ENCODE data around the gene SHLD1. TPM values are rescaled to one million over a fixed set of nuclear protein-coding genes. Genes with fewer than 3 reads are reported as not detected.

The SHLD1 gene
- total RNA-seq, 1 experiment from 2014 or later = 5.9 TPM

DNA sequence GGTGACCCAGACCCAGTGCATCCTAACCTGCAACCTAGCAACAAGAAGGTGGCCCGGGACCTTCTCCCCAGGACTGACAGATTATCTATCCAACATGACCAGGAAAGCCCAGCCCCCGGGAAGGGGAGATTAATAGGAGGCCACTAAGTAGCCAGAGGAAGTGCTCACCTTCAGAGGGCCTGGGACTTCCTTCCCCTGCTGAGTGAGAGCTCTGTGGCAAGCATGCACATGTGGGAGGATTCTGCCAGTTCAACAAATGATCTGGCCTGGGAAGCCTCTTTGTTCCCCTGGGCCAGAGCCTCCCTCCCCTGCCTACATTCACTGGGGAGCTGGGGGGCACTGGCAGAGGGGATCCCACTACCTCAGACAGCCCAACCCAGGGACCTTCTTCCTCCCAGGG, 39.6 kb downstream of the SHLD1 start:
- no peaks in the 10 kb centered on the region for H3K27me3 ChIP-seq (ENCODE audit: insufficient read depth, low read depth)
- no peaks in the 10 kb centered on the region for H4K20me1 ChIP-seq (ENCODE audit: insufficient read depth)
- no peak overlapping the region for H2AFZ ChIP-seq
- no peak overlapping the region for H3K4me3 ChIP-seq
- BruUV-seq (replicated peaks) = no TSS peak
- no peak for DNase-seq
- no peak overlapping the region for H3K4me2 ChIP-seq
- H3K9me2 ChIP-seq (ENCODE audit: insufficient read depth) = no peaks in the 10 kb centered on the region
- H3K27ac ChIP-seq = no peak overlapping the region
- POLR2A ChIA-PET (ENCODE audit: unreplicated experiment) = no interaction called here
- H3K4me1 ChIP-seq (replicated peaks; ENCODE audit: insufficient read depth) = peaks cover 13% of the 10 kb centered on the region
- no peaks in the 10 kb centered on the region for H3K9me3 ChIP-seq (ENCODE audit: insufficient read depth, low read depth)
- no peaks in the 10 kb centered on the region for H3K79me2 ChIP-seq (ENCODE audit: low read depth)
- no peak for TF ChIP-seq EZH2 (IDR thresholded peaks at IDR 0.05; ENCODE audit: low read depth)
- TF ChIP-seq, protein P1, sequence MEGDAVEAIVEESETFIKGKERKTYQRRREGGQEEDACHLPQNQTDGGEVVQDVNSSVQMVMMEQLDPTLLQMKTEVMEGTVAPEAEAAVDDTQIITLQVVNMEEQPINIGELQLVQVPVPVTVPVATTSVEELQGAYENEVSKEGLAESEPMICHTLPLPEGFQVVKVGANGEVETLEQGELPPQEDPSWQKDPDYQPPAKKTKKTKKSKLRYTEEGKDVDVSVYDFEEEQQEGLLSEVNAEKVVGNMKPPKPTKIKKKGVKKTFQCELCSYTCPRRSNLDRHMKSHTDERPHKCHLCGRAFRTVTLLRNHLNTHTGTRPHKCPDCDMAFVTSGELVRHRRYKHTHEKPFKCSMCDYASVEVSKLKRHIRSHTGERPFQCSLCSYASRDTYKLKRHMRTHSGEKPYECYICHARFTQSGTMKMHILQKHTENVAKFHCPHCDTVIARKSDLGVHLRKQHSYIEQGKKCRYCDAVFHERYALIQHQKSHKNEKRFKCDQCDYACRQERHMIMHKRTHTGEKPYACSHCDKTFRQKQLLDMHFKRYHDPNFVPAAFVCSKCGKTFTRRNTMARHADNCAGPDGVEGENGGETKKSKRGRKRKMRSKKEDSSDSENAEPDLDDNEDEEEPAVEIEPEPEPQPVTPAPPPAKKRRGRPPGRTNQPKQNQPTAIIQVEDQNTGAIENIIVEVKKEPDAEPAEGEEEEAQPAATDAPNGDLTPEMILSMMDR (conservative IDR thresholded peaks at IDR 0.05) = no peak
- intact Hi-C loops (cut with micrococcal nuclease; ENCODE audit: unreplicated experiment) = loop anchor here (5.0 to 10.0 kb wide), 3 partner anchors 73 to 183 kb away; partner anchors contain the start of genes MCM8 and TRMT6
- peaks cover 3% of the 10 kb centered on the region; the same call in 1 of the 2 replicates for H3F3A ChIP-seq (ENCODE audit: insufficient read depth, low read depth)
- CTCF ChIA-PET = no interaction called here
- H3K36me3 ChIP-seq (ENCODE audit: low read depth) = no peaks in the 10 kb centered on the region

- H3K27me3 ChIP-seq (ENCODE audit: insufficient read depth, low read depth) = no peaks in the 10 kb centered on the region
- no peak for TF ChIP-seq EZH2 (IDR thresholded peaks at IDR 0.05; ENCODE audit: low read depth)
- TF ChIP-seq, protein P1 (conservative IDR thresholded peaks at IDR 0.05) = no peak
- no peaks in the 10 kb centered on the region for H3K36me3 ChIP-seq (ENCODE audit: low read depth)
- no peaks in the 10 kb centered on the region for H3K9me2 ChIP-seq (ENCODE audit: insufficient read depth)
- H3K4me2 ChIP-seq = no peak overlapping the region
- intact Hi-C loops (cut with micrococcal nuclease; ENCODE audit: unreplicated experiment) = no loop called here
- DNase-seq = no peak
- H3K79me2 ChIP-seq (ENCODE audit: low read depth) = no peaks in the 10 kb centered on the region
- ChIA-PET CTCF (no interaction called here), POLR2A (ENCODE audit: unreplicated experiment) (no interaction called here)
- H3K9me3 ChIP-seq (ENCODE audit: insufficient read depth, low read depth) = no peaks in the 10 kb centered on the region
- no peaks in the 10 kb centered on the region for H3K4me1 ChIP-seq (replicated peaks; ENCODE audit: insufficient read depth)
- H2AFZ ChIP-seq = no peak overlapping the region
- no peak overlapping the region for H3K27ac ChIP-seq
- BruUV-seq (replicated peaks) = no TSS peak
- no peaks in the 10 kb centered on the region for H4K20me1 ChIP-seq (ENCODE audit: insufficient read depth)
- no peak overlapping the region for H3K4me3 ChIP-seq
- no peaks in the 10 kb centered on the region for H3F3A ChIP-seq (ENCODE audit: insufficient read depth, low read depth)
These were observed 43.7 kb downstream of the SHLD1 start for GRCh38 chr20:5793916-5794315.

DNA sequence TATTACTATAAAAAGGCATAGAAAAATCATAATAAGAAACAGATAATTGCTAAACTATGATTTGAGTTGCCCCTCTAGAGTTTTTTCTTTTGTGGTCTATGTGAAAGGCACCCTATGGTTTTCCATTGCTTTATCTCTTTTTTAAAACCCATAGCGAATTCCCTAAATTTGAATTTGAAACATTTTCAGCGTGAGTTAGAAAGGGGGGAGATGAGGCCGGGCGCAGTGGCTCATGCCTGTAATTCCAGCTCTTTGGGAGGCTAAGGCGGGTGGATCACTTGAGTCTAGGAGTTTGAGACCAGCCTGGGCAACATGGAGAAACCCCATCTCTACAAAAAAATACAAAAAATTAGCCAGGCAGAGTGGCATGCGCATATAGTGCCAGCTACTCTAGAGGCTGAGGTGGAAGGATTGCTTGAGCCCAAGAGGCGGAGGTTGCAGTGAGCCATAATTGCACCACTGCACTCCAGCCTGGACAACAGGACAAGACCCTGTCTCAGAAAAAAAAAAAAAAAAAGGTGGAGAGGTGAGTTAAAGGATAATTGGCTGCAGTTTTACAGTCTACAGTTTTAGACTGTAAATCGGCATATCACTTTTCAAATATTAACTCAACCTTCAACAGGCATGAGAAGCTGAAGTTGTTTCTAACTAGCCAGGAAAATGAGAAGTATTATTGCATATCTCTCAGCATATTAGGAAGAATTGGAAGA, 46.3 kb downstream of the SHLD1 start:
- TF ChIP-seq, protein P1 (conservative IDR thresholded peaks at IDR 0.05) = no peak
- no peak for TF ChIP-seq EZH2 (IDR thresholded peaks at IDR 0.05; ENCODE audit: low read depth)
- Histone ChIP-seq H2AFZ (no peak overlapping the region), H3K36me3 (ENCODE audit: low read depth) (no peaks in the 10 kb centered on the region), H3K4me2 (no peak overlapping the region), H3K9me3 (ENCODE audit: insufficient read depth, low read depth) (no peaks in the 10 kb centered on the region), H3F3A (ENCODE audit: insufficient read depth, low read depth) (no peaks in the 10 kb centered on the region), H3K79me2 (ENCODE audit: low read depth) (no peaks in the 10 kb centered on the region), H3K4me1 (replicated peaks; ENCODE audit: insufficient read depth) (no peaks in the 10 kb centered on the region), H3K9me2 (ENCODE audit: insufficient read depth) (no peaks in the 10 kb centered on the region), H3K27ac (no peak overlapping the region), H3K27me3 (ENCODE audit: insufficient read depth, low read depth) (no peaks in the 10 kb centered on the region), H4K20me1 (ENCODE audit: insufficient read depth) (no peaks in the 10 kb centered on the region), H3K4me3 (no peak overlapping the region)
- intact Hi-C loops (cut with micrococcal nuclease; ENCODE audit: unreplicated experiment) = no loop called here
- no peak for DNase-seq
- ChIA-PET POLR2A (ENCODE audit: unreplicated experiment) (interaction anchor here (0.6 kb wide), 1 partner anchor 8 kb away, joined by 5 read pairs; no protein-coding TSS in a partner anchor), CTCF (interaction anchor here (0.6 kb wide), 1 partner anchor 9 kb away, joined by 3 read pairs; no protein-coding TSS in a partner anchor)
- BruUV-seq (replicated peaks) = no TSS peak

Measured in PC-9 (cell line).